MCF 10A (cell line): ENCODE data around the gene WWOX. TPM values are rescaled to one million over a fixed set of nuclear protein-coding genes. Genes with fewer than 3 reads are reported as not detected.

Source experiments
- BruUV-seq: library from RNA; stranded (reverse); fragments of 400-500 nt; replicated peaks from 2 replicates; lab custom pipeline; 2021; lab: Mats Ljungman, UMichigan
- CTCF ChIA-PET: fragments of 300-600 bp; sonication (Branson Sonifier 250); formaldehyde crosslinking; extraction: SDS; loops from one replicate; lab custom pipeline; 2021; ENCODE audit warnings: antibody characterized with exemption, inconsistent platforms; lab: Yijun Ruan, JAX
- POLR2A ChIA-PET: fragments of 300-600, 350-650 bp; sonication (Branson Sonifier 250); formaldehyde crosslinking; extraction: SDS; loops from one replicate; lab custom pipeline; 2020; ENCODE audit warnings: antibody characterized with exemption, inconsistent platforms; lab: Yijun Ruan, JAX
- DNase-seq: peaks from one replicate; pipeline ENCODE4 v3.0.0-alpha.2; 2018; ENCODE audit not compliant: unreplicated experiment
- H3K27ac Mint-ChIP-seq: one replicate; pipeline ENCODE4 v1.8.0; 2022; ENCODE audit warnings: mild to moderate bottlenecking, low read depth, mixed read lengths; ENCODE audit not compliant: unreplicated experiment
- H3K27me3 Mint-ChIP-seq: one replicate; pipeline ENCODE4 v1.8.0; 2022; ENCODE audit warnings: mixed read lengths; ENCODE audit not compliant: insufficient read depth, unreplicated experiment
- H3K36me3 Mint-ChIP-seq: one replicate; pipeline ENCODE4 v1.8.0; 2022; ENCODE audit warnings: mild to moderate bottlenecking, moderate library complexity, mixed read lengths; ENCODE audit not compliant: insufficient read depth, unreplicated experiment
- H3K4me1 Mint-ChIP-seq: one replicate; pipeline ENCODE4 v1.8.0; 2022; ENCODE audit warnings: mixed read lengths; ENCODE audit not compliant: insufficient read depth, unreplicated experiment
- H3K4me3 Mint-ChIP-seq: one replicate; pipeline ENCODE4 v1.8.0; 2022; ENCODE audit warnings: mild to moderate bottlenecking, moderate library complexity, mixed read lengths; ENCODE audit not compliant: unreplicated experiment
- H3K9me3 Mint-ChIP-seq: one replicate; pipeline ENCODE4 v1.8.0; 2022; ENCODE audit warnings: mixed read lengths; ENCODE audit not compliant: unreplicated experiment
- CTCF ChIP-seq: fragments of 200-600 bp; IDR thresholded peaks from one replicate; pipeline ENCODE4 v1.8.0; 2022; ENCODE audit warnings: antibody characterized with exemption, mild to moderate bottlenecking; ENCODE audit not compliant: unreplicated experiment
- intact Hi-C: fragments of 100-400 bp; cut with micrococcal nuclease; formaldehyde crosslinking; loops from 2 replicates; pipeline ENCODE4 v1.14.1; 2022
- total RNA-seq: library from RNA; stranded (reverse); gene quantifications from 2 replicates; pipeline ENCODE4 v1.2.3, GENCODE V29; 2022

Gene WWOX
- total RNA-seq, 1 experiment from 2014 or later, result 18.1 TPM

- no peak for TF ChIP-seq CTCF
- H3K4me1 Mint-ChIP-seq, result no peaks in the 10 kb centered on the region
- ChIA-PET CTCF (interaction anchor here (0.6 kb wide), 1 partner anchor 828 kb away, joined by 3 read pairs; no protein-coding TSS in a partner anchor), POLR2A (no interaction called here)
- no peaks in the 10 kb centered on the region for H3K36me3 Mint-ChIP-seq
- intact Hi-C loops, result no loop called here
- DNase-seq, result no peak
- H3K9me3 Mint-ChIP-seq, result peaks cover 6% of the 10 kb centered on the region
- H3K27ac Mint-ChIP-seq, result no peak overlapping the region
- H3K4me3 Mint-ChIP-seq, result no peak overlapping the region
- BruUV-seq, result no TSS peak
- no peaks in the 10 kb centered on the region for H3K27me3 Mint-ChIP-seq
Observed at GRCh38 chr16:78218856-78219651, 119.6 kb downstream of the WWOX start.

- ChIA-PET CTCF (interaction anchor here (0.7 kb wide), 1 partner anchor 98 kb away, joined by 3 read pairs; no protein-coding TSS in a partner anchor), POLR2A (interaction anchor here (0.9 to 1.1 kb wide), 2 partner anchors 9 to 10 kb away, joined by 3 to 6 read pairs; no protein-coding TSS in a partner anchor)
- no peaks in the 10 kb centered on the region for H3K27me3 Mint-ChIP-seq
- H3K27ac Mint-ChIP-seq, result no peak overlapping the region
- peaks cover 6% of the 10 kb centered on the region for H3K9me3 Mint-ChIP-seq
- no peaks in the 10 kb centered on the region for H3K4me1 Mint-ChIP-seq
- no peaks in the 10 kb centered on the region for H3K36me3 Mint-ChIP-seq
- intact Hi-C loops, result loop anchor here (10.0 kb wide), 1 partner anchor 554 kb away; no protein-coding TSS in a partner anchor
- TF ChIP-seq CTCF, result no peak
- DNase-seq, result no peak
- BruUV-seq, result no TSS peak
- no peak overlapping the region for H3K4me3 Mint-ChIP-seq
Observed at GRCh38 chr16:78220571-78220970, 121.1 kb downstream of the WWOX start.

GRCh38 chr16:78221892-78222291, 122.4 kb downstream of the WWOX start:
- Mint-ChIP-seq H3K4me3 (no peak overlapping the region), H3K27ac (no peak overlapping the region), H3K9me3 (peaks cover 6% of the 10 kb centered on the region), H3K4me1 (no peaks in the 10 kb centered on the region), H3K27me3 (no peaks in the 10 kb centered on the region), H3K36me3 (no peaks in the 10 kb centered on the region)
- ChIA-PET POLR2A (no interaction called here), CTCF (no interaction called here)
- DNase-seq, result no peak
- no TSS peak for BruUV-seq
- no peak for TF ChIP-seq CTCF
- intact Hi-C loops, result loop anchor here (10.0 kb wide), 1 partner anchor 553 kb away; no protein-coding TSS in a partner anchor

- POLR2A ChIA-PET, result interaction anchor here (0.6 to 1.2 kb wide), 2 partner anchors 8 to 1543 kb away, joined by 3 to 4 read pairs; no protein-coding TSS in a partner anchor
- Mint-ChIP-seq H3K36me3 (no peaks in the 10 kb centered on the region), H3K4me3 (no peak overlapping the region), H3K9me3 (peaks cover 6% of the 10 kb centered on the region), H3K4me1 (no peaks in the 10 kb centered on the region), H3K27ac (no peak overlapping the region), H3K27me3 (no peaks in the 10 kb centered on the region)
- TF ChIP-seq CTCF, result no peak
- DNase-seq, result no peak
- BruUV-seq, result no TSS peak
- intact Hi-C loops, result loop anchor here (10.0 kb wide), 1 partner anchor 550 kb away; no protein-coding TSS in a partner anchor
- CTCF ChIA-PET, result interaction anchor here (0.6 to 0.8 kb wide), 3 partner anchors 16 to 284 kb away, joined by 3 to 4 read pairs (median 3); no protein-coding TSS in a partner anchor
Observed at GRCh38 chr16:78224342-78224741, 124.9 kb downstream of the WWOX start.
